ENCODE data around the gene CC2D1A.

DNA sequence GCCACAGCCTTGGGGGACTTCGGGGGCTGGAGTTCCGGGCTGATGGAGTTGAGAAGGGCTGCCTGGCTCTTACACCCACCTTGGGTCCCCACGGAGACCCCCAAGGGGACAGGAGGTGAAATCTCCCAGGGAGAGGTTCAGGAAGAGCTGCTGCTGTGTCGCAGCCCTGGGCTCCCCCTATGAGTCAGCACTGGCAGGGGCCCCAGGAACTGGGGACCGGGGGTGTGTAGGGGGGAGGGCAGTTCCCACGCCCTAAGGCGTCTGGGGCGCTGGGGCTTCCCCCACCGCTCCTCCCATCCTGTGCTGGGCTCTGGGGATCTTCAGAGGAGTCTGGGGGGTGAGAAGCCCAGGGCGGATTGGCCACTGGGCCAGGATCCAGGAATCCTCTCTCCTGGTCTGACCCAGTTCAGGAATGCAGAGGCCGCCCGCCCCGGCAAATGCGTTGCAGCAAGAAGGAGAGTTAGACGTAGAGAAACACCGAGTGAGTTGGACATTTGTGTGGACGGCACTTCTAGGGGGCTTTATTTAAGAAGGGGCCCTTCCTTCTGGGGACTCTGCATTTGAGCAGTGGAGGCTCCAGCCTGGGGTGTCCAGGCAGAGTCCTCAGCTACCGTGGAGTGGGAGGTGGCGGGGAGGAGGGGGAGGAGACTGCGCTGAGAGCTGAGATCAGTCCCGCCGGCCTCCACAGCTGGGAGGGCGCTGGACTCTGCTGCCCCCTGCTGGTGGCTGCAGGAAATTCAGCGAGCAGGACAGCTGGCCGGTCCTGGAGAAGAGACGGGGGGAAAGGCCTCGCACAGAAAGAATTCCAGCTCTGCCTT, 44.1 kb upstream of the CC2D1A start:
- TF ChIP-seq, protein P1, sequence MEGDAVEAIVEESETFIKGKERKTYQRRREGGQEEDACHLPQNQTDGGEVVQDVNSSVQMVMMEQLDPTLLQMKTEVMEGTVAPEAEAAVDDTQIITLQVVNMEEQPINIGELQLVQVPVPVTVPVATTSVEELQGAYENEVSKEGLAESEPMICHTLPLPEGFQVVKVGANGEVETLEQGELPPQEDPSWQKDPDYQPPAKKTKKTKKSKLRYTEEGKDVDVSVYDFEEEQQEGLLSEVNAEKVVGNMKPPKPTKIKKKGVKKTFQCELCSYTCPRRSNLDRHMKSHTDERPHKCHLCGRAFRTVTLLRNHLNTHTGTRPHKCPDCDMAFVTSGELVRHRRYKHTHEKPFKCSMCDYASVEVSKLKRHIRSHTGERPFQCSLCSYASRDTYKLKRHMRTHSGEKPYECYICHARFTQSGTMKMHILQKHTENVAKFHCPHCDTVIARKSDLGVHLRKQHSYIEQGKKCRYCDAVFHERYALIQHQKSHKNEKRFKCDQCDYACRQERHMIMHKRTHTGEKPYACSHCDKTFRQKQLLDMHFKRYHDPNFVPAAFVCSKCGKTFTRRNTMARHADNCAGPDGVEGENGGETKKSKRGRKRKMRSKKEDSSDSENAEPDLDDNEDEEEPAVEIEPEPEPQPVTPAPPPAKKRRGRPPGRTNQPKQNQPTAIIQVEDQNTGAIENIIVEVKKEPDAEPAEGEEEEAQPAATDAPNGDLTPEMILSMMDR (IDR thresholded peaks at IDR 0.05; ENCODE audit: low read depth, low read length, missing input control): peak; percentile 99
- TF ChIP-seq GABPA (IDR thresholded peaks at IDR 0.05 in 1 of 2, conservative IDR thresholded peaks at IDR 0.05 in 1 of 2): no peak
- no peak for TF ChIP-seq HNF4G (IDR thresholded peaks at IDR 0.05)
- no peak for TF ChIP-seq ZBTB33 (IDR thresholded peaks at IDR 0.05)
- no peak for TF ChIP-seq REST (IDR thresholded peaks at IDR 0.05)
- TF ChIP-seq, protein P2, sequence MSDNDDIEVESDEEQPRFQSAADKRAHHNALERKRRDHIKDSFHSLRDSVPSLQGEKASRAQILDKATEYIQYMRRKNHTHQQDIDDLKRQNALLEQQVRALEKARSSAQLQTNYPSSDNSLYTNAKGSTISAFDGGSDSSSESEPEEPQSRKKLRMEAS (IDR thresholded peaks at IDR 0.05): no peak
- no peak for TF ChIP-seq HNF4A (conservative IDR thresholded peaks at IDR 0.05)
- no peak for TF ChIP-seq FOXA1 (IDR thresholded peaks at IDR 0.05)
- peak; percentile 65 to 74 for TF ChIP-seq JUND (IDR thresholded peaks at IDR 0.05)
- TF ChIP-seq, protein P3, sequence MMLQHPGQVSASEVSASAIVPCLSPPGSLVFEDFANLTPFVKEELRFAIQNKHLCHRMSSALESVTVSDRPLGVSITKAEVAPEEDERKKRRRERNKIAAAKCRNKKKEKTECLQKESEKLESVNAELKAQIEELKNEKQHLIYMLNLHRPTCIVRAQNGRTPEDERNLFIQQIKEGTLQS (IDR thresholded peaks at IDR 0.05): no peak
- no peak for TF ChIP-seq TAF1 (conservative IDR thresholded peaks at IDR 0.05)
- TF ChIP-seq YY1 (IDR thresholded peaks at IDR 0.05): no peak
- TF ChIP-seq SP1 (IDR thresholded peaks at IDR 0.05): peak; percentile 60
- TF ChIP-seq RAD21 (IDR thresholded peaks at IDR 0.05): peak; percentile 92 to 93

All from liver (tissue), 3 donors.